H1 (cell line): ENCODE results near the gene NAAA. TPM values are rescaled to one million over a fixed set of nuclear protein-coding genes. Genes with fewer than 3 reads are reported as not detected.

Source experiments
- HDAC2 ChIP-seq, 2 experiments: fragments of 300-600 bp in 1 of 2; sonication (generic) in 1 of 2; IDR thresholded peaks; 2 replicates each; pipeline ENCODE4 v1.6.1; 2011 to 2012; ENCODE audit warnings: low read depth in 2 of 2, low read length in 2 of 2, mild to moderate bottlenecking in 2 of 2, moderate library complexity in 2 of 2, borderline replicate concordance in 1 of 2, inconsistent platforms in 1 of 2
- POLR2A ChIP-seq, 2 experiments: IDR thresholded peaks; 1 replicate in 1 of 2; 2 replicates in 1 of 2; pipeline ENCODE4 v1.6.1; 2011; ENCODE audit warnings: low read depth in 2 of 2, low read length in 2 of 2, mild to moderate bottlenecking in 2 of 2; ENCODE audit errors: control extremely low read depth in 1 of 2
- SRF ChIP-seq: IDR thresholded peaks from 2 replicates; pipeline ENCODE4 v1.6.1; 2011; ENCODE audit warnings: mild to moderate bottlenecking, low read depth, low read length, moderate library complexity
- polyA plus RNA-seq, 7 experiments: library from polyadenylated mRNA; depleted of rRNA in 3 of 7; stranded (reverse) in 5 of 7; unstranded in 2 of 7; fragments of >200 nt in 5 of 7; fragments of 200-250 nt in 2 of 7; gene quantifications; 1 replicate in 5 of 7; 2 replicates in 1 of 7; 4 replicates in 1 of 7; pipeline versions ENCODE4 v1.2.1 to v1.2.3, GENCODE V29; 2011 to 2013; ENCODE audit warnings: missing spikeins in 2 of 7, mixed read lengths in 2 of 7
- total RNA-seq: library from RNA; stranded (reverse); fragmentation: NEBNext Ultra II Directional; extraction: Animal tissue kit (Norgen Biotek cat#: 25700); gene quantifications from 2 replicates; pipeline ENCODE4 v1.2.1, GENCODE V29; 2021
- TF ChIP-seq, protein P1 (sequence below): fragments of 300-600 bp; sonication (generic); IDR thresholded peaks from 2 replicates; pipeline ENCODE4 v1.7.1; 2012; ENCODE audit warnings: low read length, moderate library complexity, mild to moderate bottlenecking, inconsistent platforms; ENCODE audit not compliant: insufficient replicate concordance

NAAA gene
- total and polyA plus RNA-seq, 2 of the 8 experiments (the other 6 are each of a cell fraction or from before 2014, with no cell fraction given): 9.4 to 12.5 TPM

DNA sequence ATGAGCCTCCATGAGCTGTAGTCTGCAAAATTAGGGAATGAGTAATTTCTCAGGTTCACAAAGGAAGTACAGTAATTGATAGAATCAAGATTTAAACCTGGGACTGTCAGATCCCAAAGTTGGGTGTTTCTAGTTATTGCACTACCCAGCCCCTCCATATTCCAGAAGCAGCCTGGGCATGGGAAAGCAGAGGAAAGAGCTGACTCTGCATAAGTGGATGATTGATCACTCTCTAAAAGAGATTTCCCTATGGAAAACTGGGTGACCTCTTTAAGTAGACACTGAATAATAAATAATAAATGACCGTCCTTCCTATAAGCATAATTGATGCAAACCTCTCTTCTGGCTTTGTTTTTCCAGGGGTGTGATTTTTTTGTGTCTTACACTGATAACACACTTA lies 5.2 kb downstream of the NAAA start (continued):
- TF ChIP-seq, protein P1, sequence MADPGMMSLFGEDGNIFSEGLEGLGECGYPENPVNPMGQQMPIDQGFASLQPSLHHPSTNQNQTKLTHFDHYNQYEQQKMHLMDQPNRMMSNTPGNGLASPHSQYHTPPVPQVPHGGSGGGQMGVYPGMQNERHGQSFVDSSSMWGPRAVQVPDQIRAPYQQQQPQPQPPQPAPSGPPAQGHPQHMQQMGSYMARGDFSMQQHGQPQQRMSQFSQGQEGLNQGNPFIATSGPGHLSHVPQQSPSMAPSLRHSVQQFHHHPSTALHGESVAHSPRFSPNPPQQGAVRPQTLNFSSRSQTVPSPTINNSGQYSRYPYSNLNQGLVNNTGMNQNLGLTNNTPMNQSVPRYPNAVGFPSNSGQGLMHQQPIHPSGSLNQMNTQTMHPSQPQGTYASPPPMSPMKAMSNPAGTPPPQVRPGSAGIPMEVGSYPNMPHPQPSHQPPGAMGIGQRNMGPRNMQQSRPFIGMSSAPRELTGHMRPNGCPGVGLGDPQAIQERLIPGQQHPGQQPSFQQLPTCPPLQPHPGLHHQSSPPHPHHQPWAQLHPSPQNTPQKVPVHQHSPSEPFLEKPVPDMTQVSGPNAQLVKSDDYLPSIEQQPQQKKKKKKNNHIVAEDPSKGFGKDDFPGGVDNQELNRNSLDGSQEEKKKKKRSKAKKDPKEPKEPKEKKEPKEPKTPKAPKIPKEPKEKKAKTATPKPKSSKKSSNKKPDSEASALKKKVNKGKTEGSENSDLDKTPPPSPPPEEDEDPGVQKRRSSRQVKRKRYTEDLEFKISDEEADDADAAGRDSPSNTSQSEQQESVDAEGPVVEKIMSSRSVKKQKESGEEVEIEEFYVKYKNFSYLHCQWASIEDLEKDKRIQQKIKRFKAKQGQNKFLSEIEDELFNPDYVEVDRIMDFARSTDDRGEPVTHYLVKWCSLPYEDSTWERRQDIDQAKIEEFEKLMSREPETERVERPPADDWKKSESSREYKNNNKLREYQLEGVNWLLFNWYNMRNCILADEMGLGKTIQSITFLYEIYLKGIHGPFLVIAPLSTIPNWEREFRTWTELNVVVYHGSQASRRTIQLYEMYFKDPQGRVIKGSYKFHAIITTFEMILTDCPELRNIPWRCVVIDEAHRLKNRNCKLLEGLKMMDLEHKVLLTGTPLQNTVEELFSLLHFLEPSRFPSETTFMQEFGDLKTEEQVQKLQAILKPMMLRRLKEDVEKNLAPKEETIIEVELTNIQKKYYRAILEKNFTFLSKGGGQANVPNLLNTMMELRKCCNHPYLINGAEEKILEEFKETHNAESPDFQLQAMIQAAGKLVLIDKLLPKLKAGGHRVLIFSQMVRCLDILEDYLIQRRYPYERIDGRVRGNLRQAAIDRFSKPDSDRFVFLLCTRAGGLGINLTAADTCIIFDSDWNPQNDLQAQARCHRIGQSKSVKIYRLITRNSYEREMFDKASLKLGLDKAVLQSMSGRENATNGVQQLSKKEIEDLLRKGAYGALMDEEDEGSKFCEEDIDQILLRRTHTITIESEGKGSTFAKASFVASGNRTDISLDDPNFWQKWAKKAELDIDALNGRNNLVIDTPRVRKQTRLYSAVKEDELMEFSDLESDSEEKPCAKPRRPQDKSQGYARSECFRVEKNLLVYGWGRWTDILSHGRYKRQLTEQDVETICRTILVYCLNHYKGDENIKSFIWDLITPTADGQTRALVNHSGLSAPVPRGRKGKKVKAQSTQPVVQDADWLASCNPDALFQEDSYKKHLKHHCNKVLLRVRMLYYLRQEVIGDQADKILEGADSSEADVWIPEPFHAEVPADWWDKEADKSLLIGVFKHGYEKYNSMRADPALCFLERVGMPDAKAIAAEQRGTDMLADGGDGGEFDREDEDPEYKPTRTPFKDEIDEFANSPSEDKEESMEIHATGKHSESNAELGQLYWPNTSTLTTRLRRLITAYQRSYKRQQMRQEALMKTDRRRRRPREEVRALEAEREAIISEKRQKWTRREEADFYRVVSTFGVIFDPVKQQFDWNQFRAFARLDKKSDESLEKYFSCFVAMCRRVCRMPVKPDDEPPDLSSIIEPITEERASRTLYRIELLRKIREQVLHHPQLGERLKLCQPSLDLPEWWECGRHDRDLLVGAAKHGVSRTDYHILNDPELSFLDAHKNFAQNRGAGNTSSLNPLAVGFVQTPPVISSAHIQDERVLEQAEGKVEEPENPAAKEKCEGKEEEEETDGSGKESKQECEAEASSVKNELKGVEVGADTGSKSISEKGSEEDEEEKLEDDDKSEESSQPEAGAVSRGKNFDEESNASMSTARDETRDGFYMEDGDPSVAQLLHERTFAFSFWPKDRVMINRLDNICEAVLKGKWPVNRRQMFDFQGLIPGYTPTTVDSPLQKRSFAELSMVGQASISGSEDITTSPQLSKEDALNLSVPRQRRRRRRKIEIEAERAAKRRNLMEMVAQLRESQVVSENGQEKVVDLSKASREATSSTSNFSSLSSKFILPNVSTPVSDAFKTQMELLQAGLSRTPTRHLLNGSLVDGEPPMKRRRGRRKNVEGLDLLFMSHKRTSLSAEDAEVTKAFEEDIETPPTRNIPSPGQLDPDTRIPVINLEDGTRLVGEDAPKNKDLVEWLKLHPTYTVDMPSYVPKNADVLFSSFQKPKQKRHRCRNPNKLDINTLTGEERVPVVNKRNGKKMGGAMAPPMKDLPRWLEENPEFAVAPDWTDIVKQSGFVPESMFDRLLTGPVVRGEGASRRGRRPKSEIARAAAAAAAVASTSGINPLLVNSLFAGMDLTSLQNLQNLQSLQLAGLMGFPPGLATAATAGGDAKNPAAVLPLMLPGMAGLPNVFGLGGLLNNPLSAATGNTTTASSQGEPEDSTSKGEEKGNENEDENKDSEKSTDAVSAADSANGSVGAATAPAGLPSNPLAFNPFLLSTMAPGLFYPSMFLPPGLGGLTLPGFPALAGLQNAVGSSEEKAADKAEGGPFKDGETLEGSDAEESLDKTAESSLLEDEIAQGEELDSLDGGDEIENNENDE: no peak
- TF ChIP-seq SRF: no peak
- no peak for TF ChIP-seq POLR2A (IDR thresholded peaks at IDR 0.05; ENCODE audit: control extremely low read depth in 1 of 2, low read depth in 2 of 2, low read length in 2 of 2)
- no peak for TF ChIP-seq HDAC2 (IDR thresholded peaks at IDR 0.05; ENCODE audit: borderline replicate concordance in 1 of 2, low read depth in 2 of 2, low read length in 2 of 2)
